Breast epithelium (tissue), 3 donors: ENCODE data around the gene CPN2.

Experiments used
- CTCF ChIP-seq, 3 donors: fragments of 450-650 bp; IDR thresholded peaks; one replicate each; pipeline ENCODE4 v1.5.1; 2016 to 2017; ENCODE audit warnings: antibody characterized with exemption in 3 of 3, mild to moderate bottlenecking in 3 of 3, moderate library complexity in 3 of 3
- POLR2A ChIP-seq: fragments of 450-650 bp; IDR thresholded peaks from one replicate; pipeline ENCODE4 v1.6.1; 2016; ENCODE audit warnings: antibody characterized with exemption, mild to moderate bottlenecking, moderate library complexity

DNA sequence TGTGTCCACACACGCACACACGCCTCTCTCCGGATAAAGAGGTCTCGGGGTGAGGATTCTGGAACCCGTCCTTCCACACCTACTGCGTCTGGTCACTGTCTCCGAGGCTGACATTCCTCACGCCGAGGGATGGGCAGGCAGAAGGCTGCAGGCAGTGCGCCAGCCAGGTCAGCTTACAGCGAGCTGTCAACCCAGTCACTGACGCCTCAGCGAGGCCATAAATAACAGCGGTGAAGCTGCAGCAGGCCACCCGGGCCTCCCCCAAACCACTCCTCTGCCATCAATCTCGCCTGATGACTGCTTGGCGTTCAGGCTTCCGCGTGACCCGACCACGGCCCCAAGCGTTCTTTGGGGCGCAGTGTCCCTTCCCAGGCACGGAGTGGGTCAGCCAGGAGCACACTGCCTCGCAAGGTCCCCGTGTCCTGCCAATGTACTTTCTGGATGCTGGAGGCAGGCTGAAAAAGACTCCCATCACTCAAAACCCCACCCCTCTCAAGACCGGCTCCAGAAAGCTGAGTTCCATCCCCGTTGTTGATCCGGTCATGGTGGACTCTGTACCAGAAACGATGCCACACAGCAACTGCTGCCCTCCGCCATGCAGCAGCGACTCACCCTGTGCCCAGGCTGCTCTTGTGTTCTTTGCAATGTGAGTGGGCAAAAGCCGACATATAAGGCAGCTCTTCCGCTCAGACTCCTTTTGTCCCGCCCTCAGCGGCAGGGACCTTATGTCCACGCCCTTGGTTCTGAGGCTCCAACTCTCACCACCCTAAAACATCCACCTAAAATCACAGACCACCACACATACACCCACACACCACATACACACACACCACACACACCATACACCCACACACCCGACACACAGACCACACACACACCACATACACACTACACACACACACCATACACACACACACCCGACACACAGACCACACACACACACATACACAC, 27.1 kb downstream of the CPN2 start:
- TF ChIP-seq CTCF (IDR thresholded peaks at IDR 0.05) (no peak), POLR2A (no peak)
